OCI-LY1 (cell line): ENCODE results near the gene HOXC6.

Source experiments
- CTCF ChIP-seq: fragments of 200-600 bp; sonication (generic), shearing (Covaris generic); IDR thresholded peaks from 2 replicates; pipeline ENCODE4 v1.5.1; 2017; ENCODE audit warnings: mild to moderate bottlenecking, antibody characterized with exemption, low read length, moderate library complexity, mixed read lengths
- EZH2 ChIP-seq: fragments of 200-600 bp; sonication (generic), shearing (Covaris generic); IDR thresholded peaks from 2 replicates; pipeline ENCODE4 v1.8.0; 2017; ENCODE audit warnings: borderline replicate concordance, mixed run types, mild to moderate bottlenecking, antibody characterized with exemption, low read length, moderate library complexity, mixed read lengths

GRCh38 chr12:53990311-53991076 lies 37.7 kb upstream of the HOXC6 start:
- no peak for TF ChIP-seq CTCF
- TF ChIP-seq EZH2 = no peak
